GM21360 (cell line): ENCODE results near the gene NAB2.
"Not testable (repeated sequence)": the region's sequence is repeated elsewhere in the genome, so short reads cannot be mapped to it uniquely, and the experiment has no call there.

ENCODE experiments used
- ATAC-seq: cut with Tn5 transposase; IDR thresholded peaks from one replicate; pipeline ENCODE4 v1.9.1; 2021; ENCODE audit warnings: mild to moderate bottlenecking, moderate library complexity; ENCODE audit not compliant: unreplicated experiment

The NAB2 gene, protein sequence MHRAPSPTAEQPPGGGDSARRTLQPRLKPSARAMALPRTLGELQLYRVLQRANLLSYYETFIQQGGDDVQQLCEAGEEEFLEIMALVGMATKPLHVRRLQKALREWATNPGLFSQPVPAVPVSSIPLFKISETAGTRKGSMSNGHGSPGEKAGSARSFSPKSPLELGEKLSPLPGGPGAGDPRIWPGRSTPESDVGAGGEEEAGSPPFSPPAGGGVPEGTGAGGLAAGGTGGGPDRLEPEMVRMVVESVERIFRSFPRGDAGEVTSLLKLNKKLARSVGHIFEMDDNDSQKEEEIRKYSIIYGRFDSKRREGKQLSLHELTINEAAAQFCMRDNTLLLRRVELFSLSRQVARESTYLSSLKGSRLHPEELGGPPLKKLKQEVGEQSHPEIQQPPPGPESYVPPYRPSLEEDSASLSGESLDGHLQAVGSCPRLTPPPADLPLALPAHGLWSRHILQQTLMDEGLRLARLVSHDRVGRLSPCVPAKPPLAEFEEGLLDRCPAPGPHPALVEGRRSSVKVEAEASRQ

DNA sequence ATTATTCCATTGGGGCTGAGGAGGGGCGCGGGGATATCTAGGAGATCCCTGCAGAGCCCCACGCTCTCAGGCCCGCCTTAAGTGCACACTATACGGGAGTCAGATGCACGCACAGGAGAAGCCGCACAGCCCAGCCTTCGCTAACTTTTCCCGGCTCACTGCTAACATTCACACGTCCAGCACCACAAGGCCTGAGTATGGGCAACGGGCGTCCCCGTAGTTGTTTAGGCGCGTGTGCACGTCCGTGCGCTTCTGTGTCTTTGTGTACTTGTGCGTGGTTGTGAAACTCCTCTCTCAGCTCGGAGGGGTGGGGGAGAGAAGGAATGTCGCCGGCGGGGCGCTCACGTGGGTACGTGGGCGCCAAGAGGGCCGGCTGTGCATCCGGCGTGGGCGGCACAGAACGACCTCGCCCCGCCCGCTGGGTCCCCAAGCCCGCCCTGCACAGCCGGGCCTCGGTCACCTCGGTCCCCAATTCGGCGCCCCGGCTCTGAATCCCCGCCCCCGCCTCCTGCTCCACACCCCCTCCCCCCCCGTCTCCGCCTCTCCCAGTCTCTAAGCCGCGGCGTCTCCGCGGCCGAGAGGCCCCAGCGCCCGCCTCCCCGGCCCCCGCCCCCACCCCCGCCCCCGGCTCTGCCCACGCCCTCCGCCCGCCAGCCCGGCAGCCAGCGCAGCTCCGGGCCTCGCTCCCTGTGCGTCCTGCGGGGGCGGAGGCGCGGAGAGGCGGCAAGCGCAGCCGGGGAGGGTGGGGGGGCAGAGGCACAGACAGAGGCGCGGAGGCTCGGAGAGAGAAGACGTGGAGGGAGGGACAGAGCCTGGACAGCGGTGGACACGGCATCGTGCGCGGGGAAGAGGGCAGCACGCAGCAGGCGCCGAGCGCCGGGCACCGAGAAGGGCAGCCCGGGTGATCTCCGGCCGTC is at the start of gene NAB2:
Gene NAB2, plus strand, starts transcription at position 761 of the 917 bp plus-strand sequence. CDS start 158 bp downstream, outside the sequence.
- ATAC-seq: peak; percentile 36

DNA sequence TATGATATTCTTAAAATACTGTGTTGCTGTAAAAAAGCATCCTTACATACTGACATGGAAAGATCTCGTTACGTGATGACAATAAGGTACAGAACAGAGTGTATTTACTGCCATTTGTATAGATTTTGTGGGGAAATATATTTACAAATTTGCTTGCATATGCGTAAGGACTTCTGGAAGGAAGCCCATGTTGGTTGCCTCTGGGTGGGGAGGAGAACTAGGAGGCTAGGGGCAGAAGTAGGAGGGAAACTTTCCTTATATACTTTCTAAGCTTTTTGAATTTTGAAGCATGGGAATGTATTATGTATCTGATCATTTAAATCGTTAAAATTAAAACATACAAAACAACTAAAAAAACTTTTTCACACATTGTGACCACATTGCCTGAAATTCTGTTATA is 48.7 kb upstream of the NAB2 start:
- no peak for ATAC-seq

DNA sequence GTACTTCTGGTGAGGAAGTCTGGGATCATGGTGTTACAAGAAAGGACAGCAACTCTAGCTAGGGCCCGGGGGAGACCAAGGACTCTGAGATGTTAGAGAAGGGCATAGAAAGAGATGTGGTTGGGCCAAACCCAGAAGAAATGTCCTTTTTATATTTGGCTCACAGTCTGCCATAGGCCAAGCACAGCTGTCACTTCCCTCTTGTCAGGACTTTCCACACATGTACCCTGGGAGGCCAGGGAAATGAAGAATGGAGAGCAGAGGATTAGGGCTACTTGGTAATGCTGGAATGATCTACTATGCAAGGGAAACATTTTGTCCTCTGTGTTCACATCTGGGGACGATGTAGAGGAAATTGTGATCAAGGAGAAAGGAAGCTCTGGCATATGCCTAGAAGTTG is 48.2 kb upstream of the NAB2 start:
- ATAC-seq: no peak

DNA sequence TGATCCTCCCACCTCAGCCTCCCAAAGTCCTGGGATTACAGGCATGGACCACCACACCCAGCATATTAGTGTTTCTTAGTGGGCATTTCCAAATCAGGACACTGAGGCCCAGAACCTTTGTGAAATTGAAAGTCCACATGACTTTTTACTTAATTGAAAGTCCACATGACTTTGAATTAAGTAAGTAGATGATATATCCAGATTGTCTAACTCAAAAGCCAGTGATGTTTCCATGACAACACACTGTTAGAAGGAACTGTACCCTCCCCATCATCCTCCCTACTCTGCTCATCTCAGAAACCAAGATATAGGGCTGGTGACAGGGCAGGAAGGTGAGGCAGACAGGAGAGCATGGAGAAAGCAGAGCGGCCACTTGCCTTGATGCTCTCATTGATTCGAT is 46.2 kb upstream of the NAB2 start:
- no peak for ATAC-seq

DNA sequence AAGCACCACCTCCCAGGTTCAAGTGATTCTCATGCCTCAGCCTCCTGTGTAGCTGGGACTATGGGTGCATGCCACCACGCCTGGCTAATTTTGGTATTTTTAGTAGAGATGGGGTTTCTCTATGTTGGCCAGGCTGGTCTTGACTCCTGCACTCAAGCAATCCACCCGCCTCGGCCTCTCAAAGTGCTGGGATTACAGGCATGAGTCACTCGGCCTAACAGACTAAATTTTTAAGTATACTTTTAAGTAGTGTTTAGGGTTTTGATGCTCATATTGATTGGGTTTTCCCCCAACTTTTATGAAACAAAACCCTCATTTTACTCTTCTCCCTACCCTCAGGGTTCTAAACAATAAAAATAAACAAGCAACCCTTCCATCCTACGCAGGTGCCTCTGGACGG is 44.4 kb upstream of the NAB2 start:
- no peak for ATAC-seq

DNA sequence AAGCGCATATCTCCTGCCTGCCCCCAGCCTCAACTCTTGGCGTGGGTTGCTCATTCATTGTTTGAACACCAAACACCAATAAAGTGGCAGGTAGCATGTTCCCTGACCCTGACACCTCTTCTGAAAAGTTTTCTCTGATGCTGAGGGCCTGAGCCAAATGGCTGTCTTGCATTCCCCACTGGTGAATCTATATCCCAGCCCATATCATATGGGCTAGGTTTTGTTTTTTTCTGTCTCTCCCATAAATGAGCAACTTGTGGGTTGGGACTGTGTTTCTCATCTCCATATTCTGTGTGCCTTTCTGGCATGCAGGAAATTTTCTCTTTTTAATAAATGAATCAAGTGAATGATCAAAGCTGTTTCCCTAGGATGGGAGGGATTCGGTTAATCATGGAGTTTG is 44.0 kb upstream of the NAB2 start:
- ATAC-seq: no peak

DNA sequence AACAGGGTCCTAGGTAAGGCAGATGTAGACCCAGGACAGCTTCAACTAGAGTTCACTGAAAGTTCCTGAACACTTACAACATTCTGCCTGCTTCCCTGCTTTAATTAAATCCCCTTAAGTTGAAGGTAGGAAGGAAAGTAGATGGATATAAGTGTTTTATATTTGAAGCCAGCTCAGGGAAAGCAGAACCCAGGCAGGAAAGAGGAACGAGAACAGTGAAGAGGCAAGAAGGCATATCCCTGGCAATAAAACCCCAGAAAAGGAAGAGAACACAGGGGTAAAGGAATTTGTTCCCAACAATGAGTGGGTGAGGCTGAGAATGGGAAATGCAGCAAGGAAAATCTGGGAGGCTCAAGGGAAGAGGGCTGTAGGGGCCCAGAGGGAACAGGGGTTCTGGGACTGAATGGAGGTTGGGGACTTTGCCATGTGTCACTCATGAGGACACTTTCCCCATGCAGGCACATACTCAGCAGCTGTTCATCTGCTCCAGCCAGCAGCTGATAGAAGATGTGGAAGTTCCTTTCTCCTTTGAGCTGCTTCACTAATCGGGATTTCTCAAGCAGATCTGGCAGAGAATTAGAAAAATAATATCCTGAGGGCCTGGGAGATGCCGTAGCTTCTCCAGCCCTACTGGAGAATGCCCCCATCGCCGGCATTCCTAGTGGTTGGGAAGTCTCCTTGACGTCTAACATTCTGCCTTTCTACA is 42.7 kb upstream of the NAB2 start:
- no peak for ATAC-seq

DNA sequence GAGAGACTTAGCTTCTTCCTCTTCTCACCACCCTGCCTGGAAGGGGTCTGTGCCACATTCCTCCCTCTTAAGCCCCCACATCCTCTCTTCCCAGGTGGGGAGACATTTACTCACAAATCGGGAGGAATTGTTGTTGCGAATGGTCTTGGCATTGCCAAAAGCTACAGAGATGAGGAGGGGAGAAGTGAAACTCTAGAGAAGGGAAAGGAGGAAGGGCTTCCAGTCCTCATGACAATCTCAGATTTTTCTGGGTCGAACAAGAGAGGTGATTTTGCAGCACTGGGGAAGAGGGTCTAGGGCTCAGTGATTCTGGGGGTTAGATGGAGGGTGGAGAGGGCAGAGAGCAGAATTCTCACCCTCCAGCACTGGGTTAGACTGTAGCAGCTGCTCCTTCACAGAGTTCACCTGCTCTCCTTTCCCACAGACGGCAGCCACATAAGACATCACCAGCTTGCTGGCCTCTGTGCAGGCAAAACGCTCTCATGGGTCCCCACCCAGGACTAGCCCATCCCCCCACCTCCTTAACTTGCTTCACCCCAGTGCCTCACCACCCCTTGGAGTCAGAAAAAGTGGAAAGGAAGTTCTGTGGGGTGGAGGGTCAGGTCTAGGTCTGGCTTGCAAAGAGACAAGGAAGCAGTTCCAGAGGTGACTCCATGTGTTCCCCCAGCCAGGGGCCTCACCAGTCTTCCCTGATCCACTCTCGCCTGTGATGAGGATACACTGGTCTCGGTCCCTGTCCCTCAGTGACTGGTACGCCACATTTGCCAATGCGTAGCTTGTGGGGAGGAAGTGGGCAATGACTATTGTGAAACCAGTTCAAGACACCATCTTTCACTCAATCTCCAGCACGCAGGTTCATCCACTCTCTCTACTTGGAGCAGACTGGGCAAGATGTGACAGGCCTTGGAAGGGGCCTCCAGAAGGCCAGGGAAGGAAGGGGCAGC is 41.7 kb upstream of the NAB2 start:
- ATAC-seq: no peak

DNA sequence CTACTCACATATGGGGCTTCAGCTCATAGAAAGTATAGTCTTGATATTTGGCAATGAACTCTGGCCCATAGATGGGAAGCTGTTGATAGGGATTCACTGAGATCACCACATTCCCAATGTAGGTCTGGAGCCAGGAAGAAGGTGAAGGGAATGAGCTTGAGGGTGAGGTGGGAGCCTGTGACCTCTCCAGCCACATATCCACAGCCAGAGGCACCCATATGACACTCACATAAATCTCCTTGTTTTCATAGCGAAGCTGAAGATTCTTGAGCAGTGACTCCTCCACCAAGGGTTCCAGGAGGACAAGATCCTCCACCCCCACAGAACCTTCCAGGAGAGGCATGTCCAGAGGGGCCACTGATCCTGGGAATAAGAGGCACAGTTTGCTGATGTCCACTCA is 40.9 kb upstream of the NAB2 start:
- ATAC-seq: no peak

DNA sequence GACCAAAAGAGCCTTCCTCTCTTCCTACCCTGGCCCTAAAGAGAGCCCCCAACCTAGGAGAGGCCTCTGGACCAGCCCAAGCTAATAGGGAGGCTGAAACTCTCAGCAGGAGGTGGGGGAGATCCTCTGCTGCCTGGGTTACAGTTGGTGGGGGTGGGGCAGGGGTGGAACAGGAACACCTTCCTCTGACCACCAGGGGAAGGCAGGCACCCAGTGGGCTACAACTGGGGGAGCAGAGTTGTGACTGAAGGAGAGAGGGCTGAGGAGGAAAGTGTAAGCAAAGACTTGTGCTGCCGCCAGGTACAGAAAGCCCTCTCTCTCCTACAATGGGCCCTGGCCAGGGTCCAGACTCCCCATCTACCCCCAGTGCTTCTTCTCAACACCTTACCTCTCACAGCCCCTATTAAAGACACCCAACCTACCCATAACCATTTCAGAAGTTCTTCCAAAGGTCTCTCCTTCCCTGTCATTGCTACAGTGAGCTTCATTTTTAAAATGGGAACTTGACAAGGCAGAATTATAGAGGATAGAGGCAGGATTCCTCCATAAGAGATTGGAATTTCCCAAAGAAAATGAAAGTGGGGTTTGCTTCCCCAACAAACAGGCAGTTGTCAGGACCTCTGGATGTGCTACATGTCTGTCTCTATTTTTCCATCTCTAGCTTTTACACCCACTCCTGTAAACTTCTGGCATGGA is 40.3 kb upstream of the NAB2 start:
- ATAC-seq: no peak

DNA sequence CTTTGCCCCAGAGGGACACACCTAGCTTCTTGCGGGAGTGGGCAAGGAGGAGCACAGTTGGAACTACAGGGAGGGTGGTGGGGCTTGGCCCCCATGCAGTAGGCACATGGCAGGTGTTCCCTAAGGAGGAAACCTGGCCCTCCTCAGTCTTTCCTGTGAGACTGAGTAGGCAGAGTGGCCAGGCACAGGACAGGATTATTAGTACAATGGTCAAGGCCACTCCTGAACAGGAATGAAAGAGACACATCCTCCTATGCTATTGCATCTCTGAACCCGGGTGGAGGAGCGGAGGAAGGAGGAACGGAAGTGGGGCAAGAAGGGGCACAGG is 39.8 kb upstream of the NAB2 start:
- ATAC-seq: no peak

DNA sequence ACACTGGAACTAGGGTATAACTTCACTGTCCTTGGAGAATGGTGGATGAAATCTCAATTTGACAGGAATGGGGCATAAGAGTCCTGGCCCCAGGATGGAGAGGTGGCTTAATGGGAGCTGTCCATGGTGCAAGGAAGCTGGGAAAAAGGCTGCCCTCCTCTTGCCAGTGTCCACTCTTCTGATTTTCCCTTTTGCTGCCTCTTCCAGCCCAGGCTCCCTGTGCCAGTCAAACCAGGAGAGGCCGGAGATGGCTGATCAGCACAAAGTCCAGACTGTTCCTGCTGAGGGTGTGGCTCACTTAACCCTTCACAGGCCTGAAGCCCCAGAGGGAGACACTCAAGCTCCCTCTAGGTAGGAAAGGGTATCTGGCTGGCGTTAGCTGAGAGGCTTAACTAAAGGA is 39.0 kb upstream of the NAB2 start, which contains the start of gene MYO1A:
Gene MYO1A, minus strand, starts transcription at position 240 of the 400 bp plus-strand sequence. CDS start 1,806 bp downstream, outside the sequence.
- ATAC-seq: no peak

DNA sequence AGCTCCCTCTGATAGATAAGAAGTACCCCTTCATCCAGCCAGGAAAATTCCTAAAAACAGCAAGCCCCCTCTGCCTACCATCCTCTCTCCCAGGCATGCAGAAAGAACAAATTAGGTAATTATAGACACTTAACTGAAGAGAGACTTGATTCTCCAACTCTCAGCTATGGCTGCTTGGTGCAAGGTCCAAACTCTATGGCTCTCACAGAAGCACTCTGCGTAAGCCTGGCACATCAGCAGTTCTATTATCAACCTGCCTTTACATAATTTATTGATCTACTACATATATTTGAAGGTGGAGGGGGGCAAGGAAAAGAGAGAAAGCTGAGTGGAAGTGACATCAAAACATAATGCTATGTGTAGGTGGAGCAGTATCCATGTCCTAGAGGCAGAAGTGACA is 37.9 kb upstream of the NAB2 start:
- no peak for ATAC-seq

DNA sequence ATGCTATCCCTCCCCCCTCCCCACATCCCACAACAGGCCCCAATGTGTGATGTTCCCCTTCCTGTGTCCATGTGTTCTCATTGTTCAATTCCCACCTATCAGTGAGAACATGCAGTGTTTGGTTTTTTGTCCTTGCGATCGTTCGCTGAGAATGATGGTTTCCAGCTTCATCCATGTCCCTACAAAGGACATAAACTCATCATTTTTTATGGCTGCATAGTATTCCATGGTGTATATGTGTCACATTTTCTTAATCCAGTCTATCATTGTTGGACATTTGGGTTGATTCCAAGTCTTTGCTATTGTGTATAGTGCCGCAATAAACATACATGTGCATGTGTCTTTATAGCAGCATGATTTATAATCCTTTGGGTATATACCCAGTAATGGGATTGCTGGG is 35.8 kb upstream of the NAB2 start:
- ATAC-seq: not testable (repeated sequence)

DNA sequence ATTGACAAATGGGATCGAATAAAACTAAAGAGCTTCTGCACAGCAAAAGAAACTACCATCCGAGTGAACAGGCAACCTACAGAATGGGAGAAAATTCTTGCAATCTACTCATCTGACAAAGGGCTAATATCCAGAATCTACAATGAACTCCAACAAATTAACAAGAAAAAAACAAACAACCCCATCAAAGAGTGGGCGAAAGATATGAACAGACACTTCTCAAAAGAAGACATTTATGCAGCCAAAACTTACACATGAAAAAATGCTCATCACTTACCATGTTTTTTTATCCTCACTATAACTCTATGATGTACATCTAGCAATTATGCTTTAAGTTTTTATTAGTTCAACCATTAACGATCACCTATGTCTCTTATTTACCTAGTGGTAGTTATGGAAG is 35.0 kb upstream of the NAB2 start:
- ATAC-seq: not testable (repeated sequence)

DNA sequence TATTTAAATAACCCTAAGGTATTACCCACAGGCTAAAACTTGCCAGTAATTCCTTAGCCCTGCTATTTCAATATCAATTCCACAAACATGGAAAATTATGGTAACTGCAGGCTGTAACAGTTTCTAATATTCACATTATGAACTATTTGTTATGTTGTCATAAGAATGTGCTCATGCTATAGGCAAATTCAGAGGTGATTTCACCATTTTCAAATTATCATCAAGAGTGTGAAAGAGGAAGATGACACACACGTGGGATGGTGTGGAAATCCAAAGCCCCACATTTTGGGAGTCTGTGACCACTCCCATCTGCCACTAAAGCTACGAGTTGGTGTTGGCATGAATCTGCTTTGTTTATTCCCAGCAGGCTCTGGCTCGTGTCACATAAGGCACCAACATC is 33.1 kb upstream of the NAB2 start:
- no peak for ATAC-seq

DNA sequence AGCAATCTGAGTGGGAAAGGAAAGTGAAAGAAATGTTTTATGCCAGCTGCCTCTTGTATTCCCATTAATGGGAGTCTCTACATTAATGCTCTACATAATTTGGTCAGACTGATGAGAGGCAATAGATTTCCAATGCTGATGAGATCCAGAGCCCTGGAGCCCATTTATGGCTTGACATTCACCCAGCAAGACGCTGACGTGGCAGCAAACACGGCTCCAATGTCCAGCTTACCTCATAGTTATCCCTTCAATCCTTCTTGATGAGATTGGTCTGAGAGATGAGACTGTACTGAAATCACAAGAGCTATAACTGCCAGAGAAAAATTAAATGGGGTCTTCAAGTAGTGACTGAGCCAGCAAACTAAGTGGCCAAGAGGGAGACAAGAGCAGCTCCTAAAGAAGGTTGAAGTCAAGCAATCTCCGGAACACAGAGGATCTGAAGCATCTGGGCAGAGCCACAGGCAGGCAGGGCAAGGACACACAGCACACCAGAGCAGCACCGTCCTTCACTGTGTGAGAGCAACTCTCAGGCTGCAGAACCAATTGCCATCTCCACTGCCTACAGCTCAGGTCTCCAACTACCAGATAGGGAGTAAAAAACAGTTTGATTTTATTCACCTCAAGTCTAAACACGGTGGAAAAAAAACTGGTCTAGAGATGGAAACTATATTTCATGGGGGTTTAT is 31.7 kb upstream of the NAB2 start:
- no peak for ATAC-seq

DNA sequence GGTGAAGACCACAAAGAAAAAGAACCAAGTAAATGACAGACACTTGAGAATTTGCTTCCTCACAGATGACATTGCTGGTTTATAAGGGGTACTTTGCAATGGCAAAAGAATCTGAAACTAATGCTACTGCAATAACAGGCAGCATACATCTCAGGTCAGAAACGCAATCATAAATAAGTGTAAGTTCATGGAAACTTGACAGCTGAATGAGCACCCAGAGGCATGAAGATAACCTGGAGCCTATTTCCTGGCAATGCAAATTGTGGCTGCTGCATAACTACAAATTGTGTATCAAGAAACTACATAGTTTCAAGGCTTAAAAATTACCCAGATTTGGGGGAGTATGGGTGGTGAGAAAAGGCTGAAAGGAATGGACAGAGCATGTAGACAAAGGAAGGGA is 30.5 kb upstream of the NAB2 start:
- ATAC-seq: no peak
